GM23338 (cell line): ENCODE results near the gene TYW1. TPM values are rescaled to one million over a fixed set of nuclear protein-coding genes. Genes with fewer than 3 reads are reported as not detected.
"Not testable (repeated sequence)": the region's sequence is repeated elsewhere in the genome, so short reads cannot be mapped to it uniquely, and the experiment has no call there.

Source experiments
- ATAC-seq: fragments of 200-7000 bp; cut with Tn5 transposase; 3 replicates; pipeline ENCODE4 v1.9.1; 2020
- DNase-seq: peaks from one replicate; pipeline ENCODE4 v3.0.0-alpha.2; 2015; ENCODE audit warnings: low spot score
- H2AFZ ChIP-seq: fragments of 200-600 bp; sonication (generic); 2 replicates; pipeline ENCODE4 v1.8.0; 2016; ENCODE audit warnings: antibody characterized with exemption, mild to moderate bottlenecking, moderate library complexity
- H3F3A ChIP-seq: fragments of 200-600 bp; sonication (generic); replicated peaks from 2 replicates; pipeline ENCODE4 v1.8.0; 2017; ENCODE audit warnings: antibody characterized with exemption, mixed run types, low read depth
- H3K27ac ChIP-seq: fragments of 200-600 bp; sonication (generic); 2 replicates; pipeline ENCODE4 v1.6.1; 2016; ENCODE audit warnings: low read depth
- H3K27me3 ChIP-seq: fragments of 200-600 bp; sonication (generic); 2 replicates; pipeline ENCODE4 v1.8.0; 2016; ENCODE audit warnings: mild to moderate bottlenecking, mixed run types, moderate library complexity; ENCODE audit not compliant: insufficient read depth
- H3K36me3 ChIP-seq: fragments of 200-600 bp; sonication (generic); 2 replicates; pipeline ENCODE4 v1.8.0; 2016; ENCODE audit warnings: mild to moderate bottlenecking; ENCODE audit not compliant: insufficient read depth
- H3K4me1 ChIP-seq: fragments of 200-600 bp; sonication (generic); 2 replicates; pipeline ENCODE4 v1.8.0; 2016; ENCODE audit warnings: mild to moderate bottlenecking, moderate library complexity; ENCODE audit not compliant: insufficient read depth
- H3K4me2 ChIP-seq: fragments of 200-600 bp; sonication (generic); 2 replicates; pipeline ENCODE4 v1.7.1; 2017; ENCODE audit warnings: mixed run types
- H3K4me3 ChIP-seq: fragments of 200-600 bp; sonication (generic); 2 replicates; pipeline ENCODE4 v1.6.1; 2016; ENCODE audit warnings: mixed run types
- H3K79me2 ChIP-seq: fragments of 200-600 bp; sonication (generic); replicated peaks from 2 replicates; pipeline ENCODE4 v1.8.0; 2017; ENCODE audit warnings: mild to moderate bottlenecking; ENCODE audit not compliant: insufficient read depth
- H3K9me2 ChIP-seq: fragments of 200-600 bp; sonication (generic); 2 replicates; pipeline ENCODE4 v1.8.0; 2017; ENCODE audit not compliant: insufficient read depth
- H4K20me1 ChIP-seq: fragments of 200-600 bp; sonication (generic); replicated peaks from 2 replicates; pipeline ENCODE4 v1.8.0; 2017; ENCODE audit warnings: mild to moderate bottlenecking; ENCODE audit not compliant: insufficient read depth
- H3K27ac Mint-ChIP-seq: 2 replicates; pipeline ENCODE4 v1.8.0; 2020; ENCODE audit warnings: inconsistent platforms, mild to moderate bottlenecking, moderate library complexity, mixed read lengths
- H3K27me3 Mint-ChIP-seq: 3 replicates; pipeline ENCODE4 v1.8.0; 2022; ENCODE audit warnings: low read depth, mild to moderate bottlenecking, moderate library complexity, mixed read lengths, inconsistent platforms; ENCODE audit not compliant: insufficient read depth, poor library complexity
- H3K36me3 Mint-ChIP-seq: 3 replicates; pipeline ENCODE4 v1.8.0; 2021; ENCODE audit warnings: low read depth, mild to moderate bottlenecking, inconsistent platforms, moderate library complexity, mixed read lengths
- H3K4me1 Mint-ChIP-seq: 3 replicates; pipeline ENCODE4 v1.8.0; 2020; ENCODE audit warnings: mild to moderate bottlenecking, inconsistent platforms, mixed read lengths
- H3K4me3 Mint-ChIP-seq: 3 replicates; pipeline ENCODE4 v1.8.0; 2021; ENCODE audit warnings: moderate library complexity, mild to moderate bottlenecking, inconsistent platforms, mixed read lengths
- H3K9me3 Mint-ChIP-seq: 3 replicates; pipeline ENCODE4 v1.8.0; 2020; ENCODE audit warnings: moderate library complexity, mild to moderate bottlenecking, inconsistent platforms, mixed read lengths
- ETS1 ChIP-seq: IDR thresholded peaks from 2 replicates; pipeline ENCODE4 v1.6.1; 2016; ENCODE audit warnings: antibody characterized with exemption
- ZNF114 ChIP-seq: fragments of 250-450 bp; sonication (Bioruptor Pico); IDR thresholded peaks from 2 replicates; pipeline ENCODE4 v1.5.0; 2020; ENCODE audit warnings: mild to moderate bottlenecking, moderate library complexity
- polyA plus RNA-seq: library from polyadenylated mRNA; unstranded; fragments of >200 nt; fragmentation: Nextera tagmentation; extraction: Ambion mirVana; gene quantifications from 2 replicates; pipeline ENCODE4 v1.2.1, GENCODE V29; 2016
- total RNA-seq: library from RNA; depleted of rRNA; stranded (reverse); fragments of >200 nt; shearing (Covaris generic); gene quantifications from 2 replicates; pipeline ENCODE4 v1.2.3, GENCODE V29; 2014
- TF ChIP-seq, protein P1 (sequence below): fragments of 250-450 bp; sonication (Bioruptor Pico); IDR thresholded peaks from 2 replicates; pipeline ENCODE4 v1.5.0; 2020; ENCODE audit warnings: mild to moderate bottlenecking, moderate library complexity

Gene TYW1
- total and polyA plus RNA-seq, 2 experiments from 2014 or later: 15.2 to 18.1 TPM

- TF ChIP-seq ETS1: no peak
- no peak for TF ChIP-seq ZNF114 (CRISPR knock-in tag)
- TF ChIP-seq, protein P1, sequence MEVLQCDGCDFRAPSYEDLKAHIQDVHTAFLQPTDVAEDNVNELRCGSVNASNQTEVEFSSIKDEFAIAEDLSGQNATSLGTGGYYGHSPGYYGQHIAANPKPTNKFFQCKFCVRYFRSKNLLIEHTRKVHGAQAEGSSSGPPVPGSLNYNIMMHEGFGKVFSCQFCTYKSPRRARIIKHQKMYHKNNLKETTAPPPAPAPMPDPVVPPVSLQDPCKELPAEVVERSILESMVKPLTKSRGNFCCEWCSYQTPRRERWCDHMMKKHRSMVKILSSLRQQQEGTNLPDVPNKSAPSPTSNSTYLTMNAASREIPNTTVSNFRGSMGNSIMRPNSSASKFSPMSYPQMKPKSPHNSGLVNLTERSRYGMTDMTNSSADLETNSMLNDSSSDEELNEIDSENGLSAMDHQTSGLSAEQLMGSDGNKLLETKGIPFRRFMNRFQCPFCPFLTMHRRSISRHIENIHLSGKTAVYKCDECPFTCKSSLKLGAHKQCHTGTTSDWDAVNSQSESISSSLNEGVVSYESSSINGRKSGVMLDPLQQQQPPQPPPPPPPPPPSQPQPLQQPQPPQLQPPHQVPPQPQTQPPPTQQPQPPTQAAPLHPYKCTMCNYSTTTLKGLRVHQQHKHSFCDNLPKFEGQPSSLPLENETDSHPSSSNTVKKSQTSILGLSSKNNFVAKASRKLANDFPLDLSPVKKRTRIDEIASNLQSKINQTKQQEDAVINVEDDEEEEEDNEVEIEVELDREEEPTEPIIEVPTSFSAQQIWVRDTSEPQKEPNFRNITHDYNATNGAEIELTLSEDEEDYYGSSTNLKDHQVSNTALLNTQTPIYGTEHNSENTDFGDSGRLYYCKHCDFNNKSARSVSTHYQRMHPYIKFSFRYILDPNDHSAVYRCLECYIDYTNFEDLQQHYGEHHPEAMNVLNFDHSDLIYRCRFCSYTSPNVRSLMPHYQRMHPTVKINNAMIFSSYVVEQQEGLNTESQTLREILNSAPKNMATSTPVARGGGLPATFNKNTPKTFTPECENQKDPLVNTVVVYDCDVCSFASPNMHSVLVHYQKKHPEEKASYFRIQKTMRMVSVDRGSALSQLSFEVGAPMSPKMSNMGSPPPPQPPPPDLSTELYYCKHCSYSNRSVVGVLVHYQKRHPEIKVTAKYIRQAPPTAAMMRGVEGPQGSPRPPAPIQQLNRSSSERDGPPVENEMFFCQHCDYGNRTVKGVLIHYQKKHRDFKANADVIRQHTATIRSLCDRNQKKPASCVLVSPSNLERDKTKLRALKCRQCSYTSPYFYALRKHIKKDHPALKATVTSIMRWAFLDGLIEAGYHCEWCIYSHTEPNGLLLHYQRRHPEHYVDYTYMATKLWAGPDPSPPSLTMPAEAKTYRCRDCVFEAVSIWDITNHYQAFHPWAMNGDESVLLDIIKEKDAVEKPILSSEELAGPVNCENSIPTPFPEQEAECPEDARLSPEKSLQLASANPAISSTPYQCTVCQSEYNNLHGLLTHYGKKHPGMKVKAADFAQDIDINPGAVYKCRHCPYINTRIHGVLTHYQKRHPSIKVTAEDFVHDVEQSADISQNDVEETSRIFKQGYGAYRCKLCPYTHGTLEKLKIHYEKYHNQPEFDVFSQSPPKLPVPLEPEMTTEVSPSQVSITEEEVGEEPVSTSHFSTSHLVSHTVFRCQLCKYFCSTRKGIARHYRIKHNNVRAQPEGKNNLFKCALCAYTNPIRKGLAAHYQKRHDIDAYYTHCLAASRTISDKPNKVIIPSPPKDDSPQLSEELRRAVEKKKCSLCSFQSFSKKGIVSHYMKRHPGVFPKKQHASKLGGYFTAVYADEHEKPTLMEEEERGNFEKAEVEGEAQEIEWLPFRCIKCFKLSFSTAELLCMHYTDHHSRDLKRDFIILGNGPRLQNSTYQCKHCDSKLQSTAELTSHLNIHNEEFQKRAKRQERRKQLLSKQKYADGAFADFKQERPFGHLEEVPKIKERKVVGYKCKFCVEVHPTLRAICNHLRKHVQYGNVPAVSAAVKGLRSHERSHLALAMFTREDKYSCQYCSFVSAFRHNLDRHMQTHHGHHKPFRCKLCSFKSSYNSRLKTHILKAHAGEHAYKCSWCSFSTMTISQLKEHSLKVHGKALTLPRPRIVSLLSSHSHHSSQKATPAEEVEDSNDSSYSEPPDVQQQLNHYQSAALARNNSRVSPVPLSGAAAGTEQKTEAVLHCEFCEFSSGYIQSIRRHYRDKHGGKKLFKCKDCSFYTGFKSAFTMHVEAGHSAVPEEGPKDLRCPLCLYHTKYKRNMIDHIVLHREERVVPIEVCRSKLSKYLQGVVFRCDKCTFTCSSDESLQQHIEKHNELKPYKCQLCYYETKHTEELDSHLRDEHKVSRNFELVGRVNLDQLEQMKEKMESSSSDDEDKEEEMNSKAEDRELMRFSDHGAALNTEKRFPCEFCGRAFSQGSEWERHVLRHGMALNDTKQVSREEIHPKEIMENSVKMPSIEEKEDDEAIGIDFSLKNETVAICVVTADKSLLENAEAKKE: no peak
Observed at GRCh38 chr7:67210567-67210966, 213.9 kb downstream of the TYW1 start (continued).

GRCh38 chr7:67211650-67212330, 215.2 kb downstream of the TYW1 start:
- H2AFZ ChIP-seq, DNase-seq, H3K27ac Mint-ChIP-seq, H3K9me2 ChIP-seq, H3K36me3 ChIP-seq, H3K4me2 ChIP-seq, H3K4me3 Mint-ChIP-seq, H3K9me3 Mint-ChIP-seq, H3F3A ChIP-seq, H3K27ac ChIP-seq, H3K36me3 Mint-ChIP-seq, H3K27me3 ChIP-seq, H4K20me1 ChIP-seq, ATAC-seq, H3K27me3 Mint-ChIP-seq, H3K4me1 Mint-ChIP-seq, H3K79me2 ChIP-seq, H3K4me3 ChIP-seq, H3K4me1 ChIP-seq: not testable (repeated sequence)

DNA sequence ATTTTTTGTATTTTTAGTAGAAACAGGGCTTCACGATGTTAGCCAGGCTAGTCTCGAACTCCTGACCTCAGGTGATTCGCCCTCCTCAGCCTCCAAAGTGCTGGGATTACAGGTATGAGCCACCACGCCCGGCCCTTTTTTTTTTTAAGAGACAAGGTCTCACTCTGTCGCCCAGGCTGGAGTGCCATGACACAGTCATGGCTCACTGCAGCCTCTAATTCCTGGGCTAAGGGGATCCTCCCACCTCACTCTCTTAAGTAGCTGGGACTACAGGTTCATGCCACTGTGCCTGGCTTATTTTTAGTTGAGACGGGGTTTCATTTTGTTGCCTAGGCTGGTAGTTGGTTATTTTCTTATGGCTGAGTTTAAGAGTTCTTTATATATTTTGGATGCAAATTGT, 216.4 kb downstream of the TYW1 start:
- H3K4me1 Mint-ChIP-seq: not testable (repeated sequence)

DNA sequence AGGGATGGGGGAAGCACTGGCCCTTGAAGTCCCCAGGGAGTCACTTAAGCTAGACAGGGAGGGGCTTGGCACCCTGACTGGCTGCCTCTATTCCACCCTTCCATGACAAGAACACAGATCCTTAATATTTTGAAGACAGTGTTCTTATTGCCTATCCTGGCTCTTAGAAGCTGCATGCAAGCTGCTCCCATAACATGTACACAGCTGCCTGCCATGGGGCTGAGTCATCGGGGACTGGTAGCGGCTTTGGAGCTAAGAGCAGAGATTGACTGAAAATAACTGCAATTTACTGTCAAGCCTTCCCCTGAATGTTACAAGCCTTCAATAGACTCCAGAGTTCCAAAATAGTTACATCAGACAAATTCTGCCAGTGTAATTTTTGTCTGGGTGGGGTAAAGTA, 226.9 kb downstream of the TYW1 start:
- ATAC-seq: not testable (repeated sequence)

More for the DNA sequence above, 216.4 kb downstream of the TYW1 start:
- H3K9me3 Mint-ChIP-seq, H3K36me3 ChIP-seq, H3K27me3 Mint-ChIP-seq, H3K4me1 ChIP-seq, H3K4me3 ChIP-seq, H3K79me2 ChIP-seq, DNase-seq, H3K27ac ChIP-seq, H3K27ac Mint-ChIP-seq, H3K36me3 Mint-ChIP-seq, H4K20me1 ChIP-seq, H2AFZ ChIP-seq, H3K9me2 ChIP-seq, ATAC-seq, H3K27me3 ChIP-seq, H3K4me3 Mint-ChIP-seq, H3K4me2 ChIP-seq, H3F3A ChIP-seq: not testable (repeated sequence)

More for the DNA sequence above, 226.9 kb downstream of the TYW1 start:
- not testable (repeated sequence) for H3K9me2 ChIP-seq, H3K4me3 ChIP-seq, H3K79me2 ChIP-seq, H3K27ac Mint-ChIP-seq, H3K4me3 Mint-ChIP-seq, H3K36me3 ChIP-seq, H3K27me3 ChIP-seq, H3K27me3 Mint-ChIP-seq, DNase-seq, H3K4me2 ChIP-seq, H4K20me1 ChIP-seq, H2AFZ ChIP-seq, H3K9me3 Mint-ChIP-seq, H3K27ac ChIP-seq, H3K4me1 ChIP-seq, H3F3A ChIP-seq
- Mint-ChIP-seq H3K4me1 (peaks cover 13% of the 10 kb centered on the region; the same call in 2 of the 3 replicates), H3K36me3 (peaks cover 11% of the 10 kb centered on the region)
